K562 (cell line): ENCODE measurements around the gene GIGYF1. TPM values are rescaled to one million over a fixed set of nuclear protein-coding genes. Genes with fewer than 3 reads are reported as not detected.
A peak's percentile ranks its signal among the peaks of the same experiment; 100 is the strongest.

Source experiments
- ATAC-seq: fragments of 200-7000 bp; cut with Tn5 transposase; 3 replicates; pipeline ENCODE4 v1.9.1; 2020; ENCODE audit warnings: moderate library complexity
- BruUV-seq: library from RNA; stranded (reverse); fragments of 400-500 nt; replicated peaks from 2 replicates; lab custom pipeline; 2021; lab: Mats Ljungman, UMichigan
- CTCF ChIA-PET: fragments of 300-600 bp; formaldehyde crosslinking; extraction: SDS; loops from one replicate; lab custom pipeline; 2021; ENCODE audit warnings: low intra/inter-chr PET ratio; lab: Yijun Ruan, JAX
- POLR2A ChIA-PET: fragments of 300-600, 350-650 bp; sonication (Branson Sonifier 250); formaldehyde crosslinking; extraction: SDS; loops from one replicate; lab custom pipeline; 2021; ENCODE audit warnings: antibody characterized with exemption, inconsistent platforms; lab: Yijun Ruan, JAX
- DNase-seq, 4 experiments: peaks; one replicate each; pipeline versions ENCODE4 v3.0.0 to v3.0.0-alpha.2; 2011 to 2018; ENCODE audit warnings: low spot score in 3 of 4, mixed read lengths in 3 of 4; ENCODE audit errors: extremely low read depth in 1 of 4
- FAIRE-seq: peaks from 2 replicates; lab custom pipeline; 2011; peaks lifted over from hg19 to GRCh38; lab: Jason Lieb, UNC
- H2AFZ ChIP-seq: 2 replicates; pipeline ENCODE4 v1.6.0; 2011; ENCODE audit warnings: low read depth, low read length, control low read depth, inconsistent platforms
- H3K27ac ChIP-seq: fragments of 200-600 bp; 3 replicates; pipeline ENCODE4 v1.8.0; 2011; ENCODE audit warnings: low read depth, mild to moderate bottlenecking, control low read depth, inconsistent platforms, low read length, moderate library complexity, mixed read lengths; ENCODE audit errors: extremely low read depth
- H3K27me3 ChIP-seq, 2 experiments: fragments of 300-600 bp in 1 of 2; 2 replicates in 1 of 2; 3 replicates in 1 of 2; pipeline versions ENCODE4 v1.6.0 to v1.8.0; 2011; ENCODE audit warnings: inconsistent platforms in 2 of 2, low read length in 2 of 2, mild to moderate bottlenecking in 1 of 2, mixed read lengths in 1 of 2, moderate library complexity in 1 of 2; ENCODE audit not compliant: control insufficient read depth in 2 of 2, insufficient read depth in 2 of 2
- H3K36me3 ChIP-seq: fragments of 300-600 bp; 3 replicates; pipeline ENCODE4 v1.8.0; 2011; ENCODE audit warnings: mild to moderate bottlenecking, low read length, inconsistent platforms; ENCODE audit not compliant: control insufficient read depth, insufficient read depth
- H3K4me1 ChIP-seq, 2 experiments: fragments of 200-600 bp in 1 of 2; replicated peaks in 1 of 2; 2 replicates in 1 of 2; 3 replicates in 1 of 2; pipeline versions ENCODE4 v1.5.1 to v1.8.0; 2011; ENCODE audit warnings: inconsistent platforms in 2 of 2, low read length in 2 of 2, mild to moderate bottlenecking in 1 of 2, mixed read lengths in 1 of 2, moderate library complexity in 1 of 2; ENCODE audit not compliant: control insufficient read depth in 2 of 2, insufficient read depth in 2 of 2
- H3K4me2 ChIP-seq: 2 replicates; pipeline ENCODE4 v1.6.1; 2011; ENCODE audit warnings: low read length, control low read depth, inconsistent platforms, mixed read lengths; ENCODE audit not compliant: insufficient read depth
- H3K4me3 ChIP-seq: fragments of 200-600 bp; sonication (generic), shearing (Covaris generic); 2 replicates; pipeline ENCODE4 v1.5.1; 2016; ENCODE audit warnings: control low read depth, inconsistent platforms
- H3K79me2 ChIP-seq: fragments of 200-600 bp; 3 replicates; pipeline ENCODE4 v1.8.0; 2011; ENCODE audit warnings: low read length, inconsistent platforms; ENCODE audit not compliant: control insufficient read depth, insufficient read depth
- H3K9ac ChIP-seq, 2 experiments: 2 replicates each; pipeline versions ENCODE4 v1.6.0 to v1.6.1; 2011; ENCODE audit warnings: low read depth in 2 of 2, low read length in 2 of 2, control low read depth in 1 of 2, inconsistent platforms in 1 of 2, mild to moderate bottlenecking in 1 of 2, mixed read lengths in 1 of 2; ENCODE audit not compliant: insufficient read depth in 1 of 2
- H3K9me1 ChIP-seq: one replicate; pipeline ENCODE4 v1.6.0; 2011; ENCODE audit warnings: inconsistent platforms, mild to moderate bottlenecking, low read length, moderate library complexity; ENCODE audit not compliant: control insufficient read depth, insufficient read depth
- H3K9me3 ChIP-seq: replicated peaks from 2 replicates; pipeline ENCODE4 v1.5.1; 2011; ENCODE audit warnings: low read depth, low read length, inconsistent platforms; ENCODE audit not compliant: control insufficient read depth, insufficient read depth
- H4K20me1 ChIP-seq: replicated peaks from 2 replicates; pipeline ENCODE4 v1.6.1; 2011; ENCODE audit warnings: low read length, inconsistent platforms, mixed read lengths; ENCODE audit not compliant: control insufficient read depth, insufficient read depth
- BMI1 ChIP-seq: fragments of 150-350 bp; IDR thresholded peaks from 2 replicates; pipeline ENCODE4 v1.6.1; 2014; ENCODE audit warnings: low read length
- CBFB ChIP-seq: sonication (generic); formaldehyde crosslinking; IDR thresholded peaks from 2 replicates; pipeline ENCODE4 v1.4.0; 2020; ENCODE audit warnings: mild to moderate bottlenecking, missing genetic modification reagents
- ESRRA ChIP-seq: fragments of 450-650 bp; IDR thresholded peaks from 2 replicates; pipeline ENCODE4 v1.6.1; 2014; ENCODE audit warnings: low read depth, mild to moderate bottlenecking, moderate library complexity, borderline replicate concordance
- ETV5 ChIP-seq: sonication (generic); formaldehyde crosslinking; IDR thresholded peaks from 2 replicates; pipeline ENCODE4 v1.4.0; 2020; ENCODE audit warnings: low read depth, mild to moderate bottlenecking, missing genetic modification reagents
- FUS ChIP-seq: fragments of 200-400 bp; formaldehyde crosslinking; optimal IDR thresholded peaks from 2 replicates; pipeline ENCODE3; 2017; ENCODE audit warnings: low read depth, low read length
- KLF10 ChIP-seq: fragments of 250-450 bp; sonication (Bioruptor Pico); IDR thresholded peaks from 2 replicates; pipeline ENCODE4 v1.6.1; 2021; ENCODE audit warnings: matching md5 sums
- MAX ChIP-seq: sonication (generic); formaldehyde crosslinking; IDR thresholded peaks from 2 replicates; pipeline ENCODE4 v1.9.0; 2022; ENCODE audit warnings: mild to moderate bottlenecking, missing genetic modification reagents
- NCOA2 ChIP-seq, 2 experiments: fragments of 450-650 bp; IDR thresholded peaks; 2 replicates each; pipeline ENCODE4 v1.6.1; 2018; ENCODE audit warnings: mild to moderate bottlenecking in 2 of 2, moderate library complexity in 1 of 2; ENCODE audit not compliant: partially characterized antibody in 2 of 2
- PBX2 ChIP-seq, 2 experiments: IDR thresholded peaks in 1 of 2; conservative IDR thresholded peaks in 1 of 2; 2 replicates each; pipeline ENCODE4 v1.6.1; 2016; ENCODE audit warnings: low read depth in 2 of 2, mild to moderate bottlenecking in 1 of 2, missing compliant biosample characterization in 1 of 2, missing genetic modification characterization in 1 of 2, moderate library complexity in 1 of 2
- ZBTB33 ChIP-seq: sonication (generic); formaldehyde crosslinking; IDR thresholded peaks from 2 replicates; pipeline ENCODE4 v1.8.1; 2023; ENCODE audit warnings: mild to moderate bottlenecking, missing genetic modification reagents
- ZC3H11A ChIP-seq: IDR thresholded peaks from 2 replicates; pipeline ENCODE4 v1.6.1; 2012; ENCODE audit warnings: low read depth, low read length, improper control_type of control experiment
- ZNF121 ChIP-seq: sonication (generic); formaldehyde crosslinking; conservative IDR thresholded peaks from 2 replicates; pipeline ENCODE4 v1.8.0; 2022; ENCODE audit warnings: missing genetic modification reagents
- ZNF408 ChIP-seq: fragments of 250-450 bp; sonication (Bioruptor Pico); IDR thresholded peaks from 2 replicates; pipeline ENCODE4 v1.4.0; 2020; ENCODE audit warnings: low read depth, mild to moderate bottlenecking, moderate library complexity
- ZNF445 ChIP-seq: fragments of 250-450 bp; sonication (Bioruptor Pico); IDR thresholded peaks from 2 replicates; pipeline ENCODE4 v1.4.0; 2020; ENCODE audit warnings: low read depth, mild to moderate bottlenecking, moderate library complexity
- WGBS: fragments of 100-300 bp; shearing (Covaris generic); methylation state at CpG from one replicate; pipeline ENCODE4 v1.1.6; 2016; ENCODE audit warnings: low coverage, mixed read lengths; ENCODE audit not compliant: insufficient coverage; ENCODE audit errors: missing lambda C conversion rate; 5-methylcytosine and 5-hydroxymethylcytosine counted together
- in situ Hi-C: fragments of 300-500 bp; cut with MboI; formaldehyde crosslinking; loops from 4 replicates; pipeline ENCODE4 v1.15.0; 2018; ENCODE audit warnings: inconsistent platforms, mixed read lengths
- intact Hi-C: fragments of 100-400 bp; cut with micrococcal nuclease; formaldehyde crosslinking; loops from 2 replicates; pipeline ENCODE4 v1.14.2; 2022
- polyA plus RNA-seq, 8 experiments: library from polyadenylated mRNA; depleted of rRNA in 4 of 8; stranded (reverse) in 5 of 8; unstranded in 3 of 8; fragments of >200 nt; fragmentation: Nextera tagmentation in 2 of 8; fragmentation: Illumina TruSeq in 1 of 8; extraction: Ambion mirVana in 2 of 8; extraction: Trizol in 1 of 8; gene quantifications; 2 replicates each; pipeline versions ENCODE4 v1.2.1 to v1.2.3, GENCODE V29; 2011 to 2014; ENCODE audit warnings: inconsistent platforms in 1 of 8, missing spikeins in 1 of 8
- total RNA-seq, 7 experiments: library from RNA; depleted of rRNA in 6 of 7; stranded (reverse); fragments of >200 nt in 6 of 7; fragmentation: Illumina TruSeq in 2 of 7; extraction: Trizol in 2 of 7; gene quantifications; 2 replicates each; pipeline versions ENCODE4 v1.2.1 to v1.2.3, GENCODE V29; 2011 to 2021; ENCODE audit warnings: low replicate concordance in 1 of 7

GIGYF1 gene
- total and polyA plus RNA-seq, 9 of the 15 experiments (the other 6 are each of a cell fraction or from before 2014, with no cell fraction given) = 0.56 to 76.2 (median 16.8) TPM

- Histone ChIP-seq H3K9ac (peak overlapping the region in 1 of 2 experiments; percentile 94; a peak in 2 of 4 replicates), H4K20me1 (peaks cover 22% of the 10 kb centered on the region; the same call in 1 of the 2 replicates), H3K79me2 (peaks cover 46% of the 10 kb centered on the region), H2AFZ (no peak overlapping the region), H3K4me2 (peak overlapping the region; percentile 40), H3K27ac (no peak overlapping the region), H3K27me3 (no peaks in the 10 kb centered on the region), H3K36me3 (peaks cover 55% of the 10 kb centered on the region; the same call in 2 of the 3 replicates), H3K9me3 (no peaks in the 10 kb centered on the region), H3K4me1 (peaks cover 4 to 84% of the 10 kb centered on the region in 2 experiments), H3K9me1 (no peaks in the 10 kb centered on the region), H3K4me3 (peak overlapping the region; percentile 99; the same call in 1 of the 2 replicates)
- ChIA-PET POLR2A (interaction anchor here (0.6 to 1.9 kb wide), 8 partner anchors 13 to 249 kb away, joined by 3 to 6 read pairs (median 4); partner anchors contain the start of genes GIGYF1, POP7 and ZCWPW1), CTCF (no interaction called here)
- TSS peak; percentile 26 for BruUV-seq
- peak; percentile 42 for FAIRE-seq
- no peak for ATAC-seq
- DNase-seq = no peak
- in situ Hi-C loops = no loop called here
- WGBS = 92% methylated on average over 20 of the region's 23 CpGs
- intact Hi-C loops = no loop called here
- TF ChIP-seq PBX2 (CRISPR knock-in tag; IDR thresholded peaks at IDR 0.05; ENCODE audit: low read depth) (no peak), PBX2 (tag; conservative IDR thresholded peaks at IDR 0.05; ENCODE audit: low read depth) (no peak), ZNF445 (CRISPR knock-in tag) (no peak), BMI1 (no peak), ZNF408 (CRISPR knock-in tag) (no peak), FUS (no peak), MAX (CRISPR knock-in tag) (no peak), ESRRA (no peak), NCOA2 (IDR thresholded peaks at IDR 0.05; ENCODE audit: partially characterized antibody in 2 of 2) (no peak), ZC3H11A (no peak), CBFB (CRISPR knock-in tag) (peak; percentile 62; the same call in 1 of the 2 replicates), ETV5 (0 out of 2 replicates have a peak, but pooled peaks have one; percentile 31), ZBTB33 (CRISPR knock-in tag) (no peak; the same call in 1 of the 2 replicates), ZNF121 (CRISPR knock-in tag) (peak; percentile 66), KLF10 (CRISPR knock-in tag) (no peak)
Observed at GRCh38 chr7:100676501-100677306, 17.3 kb downstream of the GIGYF1 start.
